Tibial nerve (tissue), 3 donors: ENCODE measurements around the gene LRRC26.

Experiments
- POLR2A ChIP-seq, 2 donors: fragments of 450-650 bp; IDR thresholded peaks; one replicate each; pipeline ENCODE4 v1.6.1; 2017; ENCODE audit warnings: antibody characterized with exemption in 2 of 2, mild to moderate bottlenecking in 2 of 2, moderate library complexity in 2 of 2
- TF ChIP-seq, protein P1 (sequence below), 5 experiments: fragments of 200-600 bp in 3 of 5; fragments of 450-650 bp in 2 of 5; sonication (generic) in 3 of 5; IDR thresholded peaks; one replicate each; pipeline ENCODE4 v1.5.1; 2016 to 2019; ENCODE audit warnings: antibody characterized with exemption in 5 of 5, mild to moderate bottlenecking in 3 of 5, moderate library complexity in 2 of 5

DNA sequence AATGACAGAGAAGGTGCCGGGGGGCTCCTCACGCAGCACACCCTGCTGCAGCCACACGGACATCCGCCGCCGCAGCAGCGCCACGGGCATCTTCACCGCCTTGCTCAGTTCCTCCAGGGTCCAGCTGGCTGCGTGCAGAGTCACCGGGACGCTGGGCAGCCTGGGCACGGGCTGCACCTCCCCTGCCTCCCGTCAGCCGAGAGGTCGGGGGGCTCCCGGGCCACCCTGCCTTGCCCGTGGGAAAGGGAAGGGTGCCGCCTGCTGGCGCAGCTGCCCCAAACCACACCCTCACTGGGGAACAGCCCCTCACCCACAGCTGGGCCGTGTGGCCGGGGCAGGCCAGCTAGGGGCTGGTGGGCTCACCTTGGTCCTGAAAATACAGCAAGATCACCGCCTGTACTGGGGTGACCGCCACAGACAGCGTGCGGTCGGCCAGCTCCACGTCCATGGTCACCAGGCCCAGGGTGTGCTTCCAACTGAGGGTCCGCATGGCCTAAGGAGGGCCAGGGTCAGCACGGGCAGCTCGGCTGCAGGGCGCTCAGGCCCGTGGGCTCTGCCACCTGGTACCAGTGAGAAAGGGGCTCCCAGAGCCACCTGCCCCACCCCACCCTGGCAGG, 5.6 kb upstream of the LRRC26 start:
- TF ChIP-seq, protein P1, sequence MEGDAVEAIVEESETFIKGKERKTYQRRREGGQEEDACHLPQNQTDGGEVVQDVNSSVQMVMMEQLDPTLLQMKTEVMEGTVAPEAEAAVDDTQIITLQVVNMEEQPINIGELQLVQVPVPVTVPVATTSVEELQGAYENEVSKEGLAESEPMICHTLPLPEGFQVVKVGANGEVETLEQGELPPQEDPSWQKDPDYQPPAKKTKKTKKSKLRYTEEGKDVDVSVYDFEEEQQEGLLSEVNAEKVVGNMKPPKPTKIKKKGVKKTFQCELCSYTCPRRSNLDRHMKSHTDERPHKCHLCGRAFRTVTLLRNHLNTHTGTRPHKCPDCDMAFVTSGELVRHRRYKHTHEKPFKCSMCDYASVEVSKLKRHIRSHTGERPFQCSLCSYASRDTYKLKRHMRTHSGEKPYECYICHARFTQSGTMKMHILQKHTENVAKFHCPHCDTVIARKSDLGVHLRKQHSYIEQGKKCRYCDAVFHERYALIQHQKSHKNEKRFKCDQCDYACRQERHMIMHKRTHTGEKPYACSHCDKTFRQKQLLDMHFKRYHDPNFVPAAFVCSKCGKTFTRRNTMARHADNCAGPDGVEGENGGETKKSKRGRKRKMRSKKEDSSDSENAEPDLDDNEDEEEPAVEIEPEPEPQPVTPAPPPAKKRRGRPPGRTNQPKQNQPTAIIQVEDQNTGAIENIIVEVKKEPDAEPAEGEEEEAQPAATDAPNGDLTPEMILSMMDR (IDR thresholded peaks at IDR 0.05), result no peak
- no peak for TF ChIP-seq POLR2A (IDR thresholded peaks at IDR 0.05)
